Amygdala (tissue), 56 donors: Measurements from ENCODE around the gene CLEC2L.

Experiments used
- DNase-seq, 56 donors: peaks; one replicate each; lab custom pipeline; 2025; lab: John Stamatoyannopoulos, UW

Gene CLEC2L

DNA sequence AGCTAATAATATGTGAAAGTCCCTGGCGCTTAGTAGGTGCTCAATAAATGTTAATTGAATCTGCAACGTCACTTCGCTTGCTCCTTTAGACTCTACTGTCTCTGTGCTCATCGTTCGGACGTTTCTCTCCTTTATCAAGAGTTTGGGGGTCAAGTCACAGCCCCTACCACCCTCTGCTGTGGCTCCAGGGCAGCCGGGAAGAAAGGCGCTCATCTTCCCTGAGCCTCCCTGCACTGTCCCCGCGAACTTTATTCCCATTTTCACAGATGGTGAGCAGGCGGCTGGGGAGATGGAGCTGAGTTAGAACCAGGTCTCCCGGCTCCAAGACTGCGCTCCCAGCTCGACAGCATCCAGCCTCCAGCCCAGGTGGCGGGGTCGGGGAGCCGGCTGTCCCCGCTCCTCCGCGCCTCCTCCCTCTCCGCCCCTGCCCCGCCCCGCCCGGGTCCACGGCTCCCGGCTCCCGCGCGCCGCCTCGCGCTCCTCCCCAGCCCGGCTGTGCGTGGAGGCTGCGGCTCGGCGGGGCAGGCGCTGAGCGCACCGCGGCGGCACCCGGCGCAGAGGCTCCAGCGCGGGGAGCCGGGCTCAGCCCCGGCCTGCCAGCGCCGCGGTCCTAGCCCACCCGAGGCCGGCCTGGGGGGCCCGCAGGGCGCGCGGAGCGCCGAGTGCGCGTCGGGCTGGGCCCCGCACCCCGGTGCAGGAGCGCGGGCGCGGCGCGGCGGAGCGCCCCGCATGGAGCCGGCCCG, at the start of gene CLEC2L:
Gene CLEC2L (plus strand): TSS at position 487 of the 743 bp plus-strand sequence. CDS start 243 bp downstream, at position 730.
- peak in 5 of 56 donors; percentile 7 to 34 (median 19) for DNase-seq

DNA sequence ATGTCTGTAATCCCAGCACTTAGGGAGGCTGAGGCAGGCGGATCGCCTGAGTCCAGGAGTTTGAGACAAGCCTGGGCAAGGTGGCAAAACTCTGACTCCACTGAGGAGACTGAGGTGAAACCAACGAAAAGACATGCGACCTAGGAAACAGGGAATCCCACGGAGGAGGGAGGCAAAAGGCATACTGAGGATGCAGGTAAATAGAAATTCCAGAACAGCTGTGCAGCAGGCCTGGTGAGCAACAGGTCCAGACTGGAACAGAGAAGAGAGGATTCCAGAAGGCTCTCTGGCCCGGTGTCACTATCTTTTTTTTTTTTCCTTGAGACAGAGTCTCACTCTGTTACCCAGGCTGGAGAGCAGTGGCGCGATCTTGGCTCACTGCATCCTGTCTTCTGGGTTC, 47.3 kb upstream of the CLEC2L start:
- no peak for DNase-seq

DNA sequence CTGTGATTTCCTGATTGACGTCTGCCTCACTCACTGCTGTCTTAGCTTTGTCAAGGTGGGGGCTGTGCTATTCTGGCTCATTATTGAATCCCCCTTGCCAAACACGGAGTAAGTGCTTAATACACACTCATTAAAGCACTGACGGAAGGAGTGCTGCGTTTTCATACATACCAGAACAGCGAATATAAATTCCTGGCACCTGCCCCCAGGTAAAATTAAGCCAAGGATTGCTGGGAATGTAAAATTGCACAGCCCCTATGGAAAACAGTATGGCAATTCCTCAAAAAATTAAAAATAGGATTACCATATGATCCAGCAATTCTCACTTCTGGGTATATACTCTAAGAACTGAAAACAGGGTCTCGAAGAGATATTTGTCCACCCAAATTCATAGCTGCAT, 46.6 kb upstream of the CLEC2L start:
- no peak for DNase-seq

DNA sequence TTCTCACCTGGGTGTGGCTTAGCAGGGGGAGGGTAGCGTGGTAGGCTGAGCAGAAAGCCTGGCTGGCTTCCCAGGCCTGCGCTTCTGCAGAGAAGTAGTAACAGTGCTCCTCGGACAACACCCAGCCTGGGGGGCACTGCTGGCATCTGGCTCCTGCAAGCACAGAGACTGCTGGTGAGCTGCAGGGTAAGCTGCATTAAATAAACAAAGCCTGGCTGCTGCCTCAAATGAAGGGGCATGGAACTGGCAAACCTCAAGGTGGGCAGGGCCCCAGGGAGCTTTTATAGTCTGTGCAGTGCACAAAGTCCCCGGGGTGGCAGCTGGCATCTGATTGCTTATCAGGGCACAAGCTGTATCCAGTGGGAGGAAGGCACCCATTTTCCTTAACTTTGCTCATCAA, 43.9 kb upstream of the CLEC2L start:
- DNase-seq = no peak

DNA sequence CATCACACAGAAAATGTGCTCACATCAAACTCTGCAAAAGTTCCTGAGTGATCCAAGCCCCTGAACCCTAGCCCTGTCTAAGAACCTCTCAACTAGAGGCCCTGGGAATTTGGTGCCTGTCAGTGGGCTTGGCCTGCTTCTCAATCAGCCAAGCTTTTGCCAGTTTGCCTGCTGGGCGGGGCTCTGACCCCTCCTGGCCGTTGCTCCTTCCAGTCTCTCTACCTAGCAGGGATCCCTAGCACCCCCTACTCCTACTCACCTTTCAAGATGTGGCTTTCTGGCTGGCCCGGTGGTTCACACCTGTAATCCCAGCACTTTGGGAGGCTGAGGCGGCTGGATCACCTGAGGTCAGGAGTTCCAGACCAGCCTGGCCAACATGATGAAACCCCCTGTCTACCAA, 42.1 kb upstream of the CLEC2L start:
- DNase-seq = no peak

DNA sequence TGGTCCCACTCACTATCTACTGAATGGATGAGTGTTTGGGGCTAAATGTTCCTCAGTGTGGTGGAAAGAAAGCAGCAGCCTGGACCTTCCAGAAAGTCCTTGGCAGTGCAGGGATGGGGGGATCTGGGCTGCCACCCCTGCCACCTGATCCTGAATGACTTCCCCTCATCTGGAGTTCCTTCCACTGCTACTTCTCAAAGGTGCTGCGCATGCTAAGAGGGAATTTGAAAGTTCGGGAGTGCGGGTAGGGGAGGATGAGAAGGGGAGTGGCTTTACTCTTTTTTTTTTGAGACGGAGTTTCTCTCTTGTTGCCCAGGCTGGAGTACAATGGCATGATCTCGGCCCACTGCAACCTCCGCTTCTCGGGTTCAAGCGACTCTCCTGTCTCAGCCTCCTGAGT, 41.4 kb upstream of the CLEC2L start:
- DNase-seq = no peak

DNA sequence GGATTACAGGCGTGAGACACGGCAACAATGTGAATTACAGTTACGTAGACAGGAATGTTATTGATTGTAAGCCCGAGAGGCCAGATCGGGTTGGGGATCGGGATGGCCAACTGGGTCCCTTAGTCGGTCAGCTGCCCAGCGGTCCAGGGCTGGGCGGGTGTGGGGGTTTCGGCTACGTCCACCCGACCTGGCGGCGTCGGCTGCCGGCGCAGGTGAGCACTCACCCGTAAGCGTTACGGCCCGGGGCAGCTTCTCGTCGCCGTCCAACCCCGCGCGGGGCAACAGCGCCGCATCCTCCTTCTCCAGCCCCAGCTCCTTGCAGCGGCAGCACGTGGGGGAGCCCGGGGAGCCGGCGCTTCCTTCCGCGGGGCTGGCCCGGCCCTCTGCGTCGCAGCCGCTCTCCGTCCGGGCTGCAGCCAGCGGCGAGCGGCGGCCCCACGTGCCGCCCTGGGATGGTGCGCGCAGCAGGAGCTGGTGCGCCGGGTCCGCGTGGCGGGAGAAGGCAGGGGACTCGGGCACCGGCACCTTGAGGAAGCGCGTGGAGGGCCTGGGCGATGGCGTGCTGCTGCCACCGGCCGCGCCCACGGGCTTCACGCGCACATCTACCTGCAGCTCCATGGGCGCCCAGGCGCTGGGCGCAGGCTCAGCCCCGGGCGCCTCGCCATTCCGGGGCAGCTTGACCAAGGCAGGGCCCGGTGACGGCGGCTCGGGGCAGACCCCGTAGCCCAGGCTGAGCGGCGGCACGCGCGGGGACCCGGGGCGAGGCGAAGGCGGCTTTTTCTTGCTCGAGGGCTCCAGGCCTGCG, 40.6 kb upstream of the CLEC2L start:
- peak in 1 of 56 donors; percentile 3 for DNase-seq

DNA sequence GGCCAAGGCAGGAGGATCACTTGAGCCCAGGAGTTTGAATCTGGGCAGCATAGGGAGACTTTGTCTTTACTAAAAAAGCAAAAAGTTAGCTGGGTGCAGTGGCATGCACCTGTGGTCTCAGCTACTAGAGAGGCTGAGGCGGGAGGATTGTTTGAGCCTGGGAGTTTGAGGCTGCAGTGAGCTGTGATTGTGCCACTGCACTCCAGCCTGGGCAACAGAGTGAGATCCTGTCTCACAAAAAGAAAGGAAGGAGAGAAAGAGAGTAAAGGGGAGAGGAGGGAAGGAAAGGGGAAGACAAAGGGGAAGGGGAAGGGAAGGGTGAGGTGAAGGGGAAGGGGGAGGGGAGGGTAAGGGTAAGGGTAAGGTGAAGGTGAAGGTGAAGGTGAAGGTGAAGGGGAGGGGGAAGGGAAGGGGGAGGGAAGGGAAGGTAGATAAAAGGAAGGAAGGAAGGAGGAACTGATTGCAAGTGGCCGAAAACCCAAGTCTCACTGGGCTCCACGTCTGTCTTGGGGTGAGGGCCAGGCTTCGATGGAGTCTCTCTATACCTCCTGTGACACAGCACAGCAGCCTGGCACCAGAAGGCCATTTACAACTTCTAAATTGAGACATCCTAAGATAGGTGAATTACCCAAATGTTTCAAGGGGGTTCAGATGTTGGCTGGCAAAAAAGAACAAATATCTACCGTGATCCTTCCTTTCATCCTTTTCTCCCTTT, 36.0 kb upstream of the CLEC2L start:
- no peak for DNase-seq

DNA sequence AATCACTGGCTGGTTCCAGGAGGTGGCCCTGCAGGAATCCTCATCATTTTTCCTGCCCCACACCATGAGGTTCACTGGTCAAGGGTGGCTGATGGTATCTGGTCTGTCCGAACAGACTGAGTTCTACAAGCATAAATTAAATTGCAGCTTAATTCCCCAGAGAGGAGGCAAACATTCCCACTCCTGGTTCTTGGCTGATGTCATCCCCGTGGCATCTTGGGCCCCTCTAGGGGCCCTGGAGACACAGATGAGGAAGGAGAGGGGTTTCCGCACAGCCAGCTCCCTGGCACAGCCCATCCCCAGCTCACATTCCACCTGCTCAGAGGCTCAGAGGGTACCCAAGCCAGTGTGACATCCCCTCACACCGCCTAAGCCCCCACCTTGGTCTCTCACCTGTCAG, 34.7 kb upstream of the CLEC2L start:
- no peak for DNase-seq

DNA sequence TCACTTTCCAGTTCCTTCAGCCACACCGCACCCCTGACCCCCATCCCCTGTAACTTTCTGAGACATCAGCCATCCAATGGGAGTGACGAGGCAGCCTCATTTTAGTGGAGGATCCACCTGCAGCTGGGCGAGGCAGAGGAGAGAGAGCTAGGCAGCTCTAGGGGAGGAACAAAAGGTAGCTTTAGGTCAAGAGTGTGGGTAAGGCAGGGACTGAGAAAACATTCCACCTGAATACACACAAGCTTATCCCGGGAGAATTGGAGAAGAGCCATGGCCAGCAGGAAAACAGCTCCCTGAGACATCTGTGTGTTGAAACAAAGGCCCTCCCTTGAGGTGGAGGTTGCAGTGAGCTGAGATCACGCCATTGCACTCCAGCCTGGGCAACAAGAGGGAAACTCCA, 33.4 kb upstream of the CLEC2L start:
- DNase-seq = no peak

DNA sequence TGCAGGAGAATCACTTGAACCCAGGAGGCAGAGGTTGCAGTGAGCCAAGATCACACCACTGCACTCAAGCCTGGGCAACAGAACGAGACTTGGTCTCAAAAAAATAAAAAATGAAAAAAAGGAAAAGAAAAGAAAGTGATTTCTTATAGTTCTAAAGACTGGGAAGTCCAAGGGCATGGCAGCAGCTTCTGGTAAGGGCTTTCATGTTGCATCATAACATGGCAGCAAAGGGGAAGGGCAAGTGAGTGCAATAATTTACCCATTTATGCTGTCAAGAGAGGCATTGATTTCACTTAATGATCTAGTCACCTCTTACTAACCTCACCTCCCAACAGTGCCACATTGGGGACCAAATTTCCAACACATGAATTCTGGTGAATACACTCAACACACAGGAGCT, 31.2 kb upstream of the CLEC2L start:
- no peak for DNase-seq

DNA sequence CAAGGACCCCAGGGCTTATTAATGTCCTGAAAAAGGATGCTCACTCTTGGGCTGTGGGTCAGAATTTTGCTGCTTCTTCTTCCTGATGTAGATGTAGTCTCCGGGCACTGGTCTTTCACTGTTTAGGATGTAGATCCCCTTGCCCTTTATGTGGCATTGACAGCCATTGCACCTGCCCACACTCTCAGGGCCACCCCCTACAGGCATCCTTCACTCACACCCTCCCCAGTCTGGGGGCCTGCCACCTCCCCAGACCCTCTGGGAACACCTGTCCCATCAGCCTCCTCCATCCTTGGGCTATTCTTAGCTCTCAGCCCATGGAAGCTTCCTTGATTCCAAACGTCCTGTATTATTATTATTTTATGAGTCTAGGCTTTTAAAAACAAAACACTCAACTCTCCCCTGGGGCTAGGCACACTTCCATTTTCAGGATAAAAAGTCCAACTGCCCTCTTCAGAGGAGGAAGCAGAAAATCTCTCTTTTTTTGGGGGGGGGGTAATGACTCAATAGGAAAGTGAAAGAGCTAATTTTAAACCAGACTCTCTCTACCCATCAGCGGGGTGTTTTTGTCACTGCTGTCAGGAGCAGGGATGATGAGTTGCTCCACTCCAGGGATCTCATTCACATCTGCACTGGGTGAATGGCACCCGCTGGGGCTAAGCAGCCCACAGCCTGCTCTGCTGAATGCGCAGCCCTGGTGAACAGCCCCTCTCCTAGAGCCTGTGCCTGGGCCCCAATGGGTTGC, 28.5 kb upstream of the CLEC2L start:
- DNase-seq = no peak

DNA sequence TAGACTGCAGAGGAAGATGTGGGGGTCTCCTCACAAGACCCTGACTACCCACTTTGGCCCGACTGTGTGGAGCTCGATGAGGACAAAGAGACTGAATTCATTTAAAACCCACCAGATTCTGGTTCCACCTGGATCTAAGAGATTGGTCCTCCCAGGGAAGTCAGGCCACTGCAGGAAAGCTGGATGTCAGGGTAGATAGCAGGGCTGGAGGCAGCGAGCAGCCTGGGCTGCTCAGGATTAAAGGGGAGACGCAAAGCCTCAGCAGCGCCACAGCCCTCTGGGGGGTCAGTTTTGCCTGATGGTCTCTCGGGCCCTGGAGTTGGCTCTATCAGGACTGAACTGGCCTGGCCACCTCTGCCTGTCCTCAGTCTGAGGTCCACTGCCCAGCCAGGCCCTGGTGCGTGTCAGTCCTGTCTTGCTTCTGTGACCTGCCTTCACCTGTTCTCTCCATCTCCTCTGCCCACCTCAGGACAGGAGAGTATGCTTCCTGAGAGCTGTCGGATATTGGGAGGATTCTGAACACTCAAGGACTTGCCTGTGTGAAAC, 27.8 kb upstream of the CLEC2L start:
- no peak for DNase-seq

DNA sequence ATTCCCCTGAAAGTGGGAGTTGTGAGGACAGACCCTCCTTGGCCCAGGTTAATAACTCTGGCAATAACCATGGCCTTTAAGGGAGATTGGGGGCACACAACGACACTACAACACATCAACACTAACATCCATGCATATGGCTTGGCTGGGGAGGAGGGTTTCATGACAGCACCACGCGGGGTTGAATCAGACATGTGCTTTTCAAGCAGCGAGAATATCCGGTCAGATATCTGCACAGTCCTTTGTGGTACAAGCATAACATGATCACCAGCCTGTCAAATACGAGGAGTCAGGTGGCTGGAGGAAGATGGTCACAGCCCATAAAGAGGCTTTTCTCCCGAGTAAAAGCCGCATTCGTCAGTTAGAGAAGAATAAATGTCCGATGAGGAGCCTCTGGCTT, 27.0 kb upstream of the CLEC2L start:
- DNase-seq = no peak

DNA sequence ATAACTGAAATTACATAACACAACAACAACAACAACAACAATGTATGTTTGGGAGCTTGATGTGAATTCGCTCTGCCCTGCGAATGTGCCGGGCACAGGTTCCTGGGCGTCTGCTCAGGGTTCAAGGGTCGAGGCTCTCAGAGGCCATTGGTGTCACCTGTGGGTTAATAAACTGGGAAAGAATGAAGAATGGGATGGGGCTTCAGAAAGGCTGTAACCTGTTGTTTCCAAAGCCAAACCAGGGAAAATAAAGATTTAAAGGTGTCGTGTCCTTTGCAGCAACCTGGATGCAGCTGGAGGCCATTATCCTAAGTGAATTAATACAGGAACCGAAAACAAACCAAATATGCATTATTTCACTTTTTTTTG, 22.7 kb upstream of the CLEC2L start:
- DNase-seq = no peak

DNA sequence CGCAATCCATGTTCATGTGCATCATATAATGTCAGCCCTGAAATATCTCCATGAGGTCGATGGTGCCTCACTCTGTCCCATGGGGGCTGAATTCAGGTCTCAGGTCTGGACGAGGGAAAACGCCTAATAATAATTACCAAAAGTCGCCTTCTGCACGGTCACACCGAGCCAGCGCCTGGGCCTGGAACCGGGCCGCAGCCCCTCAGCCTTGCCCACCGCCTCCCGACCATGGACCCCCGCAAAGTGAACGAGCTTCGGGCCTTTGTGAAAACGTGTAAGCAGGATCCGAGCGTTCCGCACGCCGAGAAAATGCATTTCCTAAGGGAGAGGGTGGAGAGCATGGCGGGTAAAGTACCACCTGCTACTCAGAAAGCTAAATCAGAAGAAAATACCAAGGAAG, 21.3 kb upstream of the CLEC2L start:
- DNase-seq = no peak

DNA sequence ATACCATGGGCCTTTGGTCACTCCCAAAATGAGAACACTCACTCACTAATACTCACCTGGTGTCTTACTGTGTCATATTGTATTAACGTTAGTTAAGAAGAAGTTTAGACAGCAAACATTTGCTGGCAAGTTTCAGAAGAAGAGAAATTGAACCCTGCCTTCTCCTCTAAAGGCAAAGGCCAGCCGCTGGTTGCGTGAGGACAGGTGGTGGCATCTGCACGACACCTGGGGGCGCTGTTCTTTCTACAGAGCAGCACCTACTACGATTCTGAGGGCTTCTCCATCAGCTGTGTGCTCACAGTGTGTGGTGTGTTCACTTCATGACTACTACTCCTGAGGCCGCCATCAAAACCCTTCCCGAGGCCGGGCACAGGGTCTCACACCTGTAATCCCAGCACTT, 17.9 kb upstream of the CLEC2L start:
- DNase-seq = no peak

DNA sequence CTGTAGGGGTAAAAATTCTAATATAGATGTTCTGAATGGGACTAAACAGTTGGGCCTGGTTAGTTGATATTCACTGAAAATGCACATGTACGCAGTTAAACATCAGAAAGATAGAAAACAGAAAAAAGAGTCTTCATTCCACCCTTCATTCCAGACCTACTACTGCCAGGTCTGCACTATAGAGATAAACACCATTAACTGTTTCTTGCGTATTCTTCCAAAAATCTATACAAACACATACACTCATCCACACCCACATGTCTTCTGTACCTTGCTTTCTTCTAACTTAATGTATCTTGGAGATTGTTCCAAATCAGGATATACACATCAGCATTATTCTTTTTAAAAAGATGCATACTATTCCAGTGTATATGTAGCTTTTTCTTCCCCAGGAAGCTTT, 13.9 kb upstream of the CLEC2L start:
- DNase-seq = no peak

DNA sequence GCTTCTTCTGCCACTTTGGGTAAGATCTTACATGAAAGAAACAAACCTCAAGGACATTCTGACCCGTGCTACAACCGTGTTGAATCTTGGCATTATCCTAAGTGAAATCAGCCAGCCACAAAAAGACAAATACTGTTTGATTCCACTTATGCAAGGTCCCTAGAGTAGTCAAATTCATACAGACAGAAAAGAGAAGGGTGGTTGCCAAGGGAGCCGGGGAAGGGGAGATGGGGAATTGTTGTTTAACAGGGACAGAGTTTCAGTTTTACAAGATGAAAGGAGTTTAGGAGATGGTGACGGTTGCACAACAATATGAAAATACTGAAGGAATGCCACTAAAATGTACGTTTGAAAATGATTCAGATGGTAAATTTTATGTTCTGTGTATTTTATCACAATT, 12.2 kb upstream of the CLEC2L start:
- DNase-seq = no peak

DNA sequence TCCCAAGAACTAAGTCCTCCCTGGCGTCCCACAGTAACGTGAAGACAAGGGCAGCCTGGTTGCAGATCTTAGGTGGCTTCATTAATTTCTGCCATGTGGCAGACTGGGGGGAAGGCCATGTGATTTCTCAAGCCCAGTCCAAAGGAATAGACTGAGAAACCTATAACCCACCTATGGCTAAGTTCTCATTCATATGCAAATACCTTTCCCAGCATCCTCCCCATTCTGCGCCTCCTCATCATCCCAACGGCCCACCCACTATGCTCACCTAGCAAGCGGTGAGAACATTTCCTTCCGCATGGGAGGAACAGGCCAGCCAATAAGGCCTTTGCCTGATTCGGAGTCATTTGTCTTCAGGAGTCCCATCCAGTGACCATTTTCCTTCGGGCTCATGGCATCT, 8.2 kb upstream of the CLEC2L start:
- no peak for DNase-seq

DNA sequence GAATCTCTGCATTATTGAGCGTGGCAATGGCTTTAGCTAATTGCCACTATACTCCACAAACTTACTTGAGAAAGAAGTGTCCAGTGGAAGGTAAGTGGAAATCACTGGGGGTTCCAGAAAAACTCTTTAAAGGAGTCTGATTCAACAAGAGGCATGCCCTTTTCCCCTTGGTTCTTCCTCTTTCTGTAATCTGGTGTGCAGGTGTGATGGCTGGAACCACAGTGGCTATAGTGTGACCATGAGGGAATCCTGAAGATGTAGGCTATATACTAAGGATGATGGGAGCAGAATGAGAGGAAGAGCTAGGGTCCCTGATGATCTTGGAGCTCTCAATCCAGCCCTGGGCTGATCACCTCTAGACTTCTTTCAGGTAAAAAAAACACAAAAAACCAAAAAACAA, 2.0 kb upstream of the CLEC2L start:
- DNase-seq = no peak
